Loucy (cell line): ENCODE data around the gene OAF.

ENCODE experiments used
- H2AFZ ChIP-seq: fragments of 200-600 bp; sonication (generic); 2 replicates; pipeline ENCODE4 v1.6.0; 2016; ENCODE audit warnings: antibody characterized with exemption, mild to moderate bottlenecking, low read length, moderate library complexity
- H3F3A ChIP-seq: fragments of 200-600 bp; 2 replicates; pipeline ENCODE4 v1.6.0; 2016; ENCODE audit warnings: antibody characterized with exemption, low read depth, mild to moderate bottlenecking
- H3K27me3 ChIP-seq: fragments of 200-600 bp; sonication (generic); 2 replicates; pipeline ENCODE4 v1.6.1; 2014; ENCODE audit warnings: low read length, mild to moderate bottlenecking; ENCODE audit not compliant: insufficient read depth, poor library complexity, severe bottlenecking
- H3K36me3 ChIP-seq: fragments of 200-600 bp; sonication (generic); 2 replicates; pipeline ENCODE4 v1.6.1; 2016; ENCODE audit warnings: low read length; ENCODE audit not compliant: insufficient read depth
- H3K4me1 ChIP-seq: fragments of 200-600 bp; sonication (generic); 2 replicates; pipeline ENCODE4 v1.5.1; 2014; ENCODE audit warnings: low read length, mild to moderate bottlenecking; ENCODE audit not compliant: insufficient read depth, poor library complexity, severe bottlenecking
- H3K4me2 ChIP-seq: fragments of 200-600 bp; sonication (generic); 2 replicates; pipeline ENCODE4 v1.6.0; 2014; ENCODE audit warnings: antibody characterized with exemption, low read length, low read depth, mild to moderate bottlenecking; ENCODE audit not compliant: poor library complexity, severe bottlenecking
- H3K4me3 ChIP-seq: fragments of 200-600 bp; sonication (generic); 2 replicates; pipeline ENCODE4 v1.5.1; 2014; ENCODE audit warnings: low read length, mild to moderate bottlenecking, mixed read lengths; ENCODE audit not compliant: poor library complexity, severe bottlenecking
- H3K79me2 ChIP-seq: fragments of 200-600 bp; sonication (generic); 2 replicates; pipeline ENCODE4 v1.6.1; 2014; ENCODE audit warnings: low read length; ENCODE audit not compliant: insufficient read depth
- H3K9ac ChIP-seq: fragments of 200-600 bp; sonication (generic); 2 replicates; pipeline ENCODE4 v1.6.0; 2014; ENCODE audit warnings: mild to moderate bottlenecking, low read depth, low read length, moderate library complexity; ENCODE audit not compliant: poor library complexity, severe bottlenecking
- H3K9me2 ChIP-seq: fragments of 200-600 bp; sonication (generic); replicated peaks from 2 replicates; pipeline ENCODE4 v1.6.1; 2016; ENCODE audit warnings: low read depth, low read length, mixed read lengths
- H3K9me3 ChIP-seq: fragments of 200-600 bp; sonication (generic); 2 replicates; pipeline ENCODE4 v1.6.1; 2014; ENCODE audit warnings: mild to moderate bottlenecking, antibody characterized with exemption, low read length, low read depth; ENCODE audit not compliant: insufficient read depth
- H4K20me1 ChIP-seq: fragments of 200-600 bp; sonication (generic); 2 replicates; pipeline ENCODE4 v1.6.0; 2014; ENCODE audit warnings: antibody characterized with exemption, low read length, mild to moderate bottlenecking; ENCODE audit not compliant: insufficient read depth, poor library complexity, severe bottlenecking
- EZH2phosphoT487 ChIP-seq: fragments of 200-600 bp; IDR thresholded peaks from 2 replicates; pipeline ENCODE4 v1.6.1; 2018; ENCODE audit warnings: antibody characterized with exemption, mild to moderate bottlenecking, moderate library complexity, borderline replicate concordance
- TF ChIP-seq, protein P1 (sequence below): fragments of 200-600 bp; sonication (generic); conservative IDR thresholded peaks from 2 replicates; pipeline ENCODE4 v1.5.1; 2014; ENCODE audit warnings: mild to moderate bottlenecking, antibody characterized with exemption, low read length

Gene OAF

DNA sequence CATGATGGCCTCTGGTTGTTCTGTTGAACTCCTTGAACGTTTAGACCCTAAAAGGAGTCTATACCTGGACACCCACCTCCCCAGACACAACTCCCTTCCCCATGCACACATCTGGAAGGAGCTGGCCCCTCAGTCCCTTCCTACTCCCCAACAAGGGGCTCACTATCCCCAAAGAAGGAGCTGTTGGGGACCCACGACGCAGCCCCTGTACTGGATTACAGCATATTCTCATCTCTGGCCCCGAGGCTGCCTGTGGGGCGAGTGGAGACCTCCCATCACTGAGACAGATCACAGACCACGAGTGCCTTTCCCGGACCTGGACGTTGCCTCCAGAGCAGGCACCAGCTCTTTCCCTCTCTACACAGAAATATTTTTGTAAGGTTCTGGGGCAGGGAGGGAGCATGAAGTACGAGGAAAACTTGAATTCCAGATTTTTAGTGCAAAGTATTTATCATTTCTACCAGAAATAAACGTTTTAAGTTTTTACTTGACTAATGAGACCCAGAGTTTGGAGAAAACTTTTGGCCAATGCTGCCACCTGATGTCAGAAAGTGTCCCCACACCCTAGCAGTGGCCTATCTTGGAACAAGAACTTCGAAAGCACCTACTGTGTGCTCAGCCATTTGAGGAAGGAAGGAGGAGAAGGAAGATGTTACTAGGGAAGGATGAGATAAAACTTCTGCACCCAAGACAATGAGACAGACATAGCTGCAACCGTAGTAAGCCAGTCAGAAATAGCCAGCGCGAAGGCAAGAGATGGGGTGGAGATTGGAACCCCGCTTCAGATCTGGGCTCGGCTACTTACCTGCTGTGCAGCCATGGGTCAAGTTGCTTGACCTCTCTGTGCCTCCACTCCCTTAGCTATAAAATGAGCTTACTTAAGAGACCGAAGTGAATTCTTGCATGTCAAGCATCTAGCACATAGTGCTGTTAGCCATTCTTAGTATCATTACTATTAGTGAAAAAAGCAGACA lies 18.9 kb downstream of the OAF start:
- no peak overlapping the region for H2AFZ ChIP-seq
- TF ChIP-seq, protein P1, sequence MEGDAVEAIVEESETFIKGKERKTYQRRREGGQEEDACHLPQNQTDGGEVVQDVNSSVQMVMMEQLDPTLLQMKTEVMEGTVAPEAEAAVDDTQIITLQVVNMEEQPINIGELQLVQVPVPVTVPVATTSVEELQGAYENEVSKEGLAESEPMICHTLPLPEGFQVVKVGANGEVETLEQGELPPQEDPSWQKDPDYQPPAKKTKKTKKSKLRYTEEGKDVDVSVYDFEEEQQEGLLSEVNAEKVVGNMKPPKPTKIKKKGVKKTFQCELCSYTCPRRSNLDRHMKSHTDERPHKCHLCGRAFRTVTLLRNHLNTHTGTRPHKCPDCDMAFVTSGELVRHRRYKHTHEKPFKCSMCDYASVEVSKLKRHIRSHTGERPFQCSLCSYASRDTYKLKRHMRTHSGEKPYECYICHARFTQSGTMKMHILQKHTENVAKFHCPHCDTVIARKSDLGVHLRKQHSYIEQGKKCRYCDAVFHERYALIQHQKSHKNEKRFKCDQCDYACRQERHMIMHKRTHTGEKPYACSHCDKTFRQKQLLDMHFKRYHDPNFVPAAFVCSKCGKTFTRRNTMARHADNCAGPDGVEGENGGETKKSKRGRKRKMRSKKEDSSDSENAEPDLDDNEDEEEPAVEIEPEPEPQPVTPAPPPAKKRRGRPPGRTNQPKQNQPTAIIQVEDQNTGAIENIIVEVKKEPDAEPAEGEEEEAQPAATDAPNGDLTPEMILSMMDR = peak; percentile 89
- no peak for TF ChIP-seq EZH2phosphoT487
- H3K9ac ChIP-seq = no peak overlapping the region
- H3K4me2 ChIP-seq = no peak overlapping the region
- H3K4me1 ChIP-seq = no peaks in the 10 kb centered on the region
- no peaks in the 10 kb centered on the region for H3K36me3 ChIP-seq
- H3K4me3 ChIP-seq = no peak overlapping the region
- H3K9me2 ChIP-seq = no peaks in the 10 kb centered on the region
- H3K79me2 ChIP-seq = no peaks in the 10 kb centered on the region
- H4K20me1 ChIP-seq = no peaks in the 10 kb centered on the region
- no peaks in the 10 kb centered on the region for H3K9me3 ChIP-seq
- H3K27me3 ChIP-seq = no peaks in the 10 kb centered on the region
- no peaks in the 10 kb centered on the region for H3F3A ChIP-seq

DNA sequence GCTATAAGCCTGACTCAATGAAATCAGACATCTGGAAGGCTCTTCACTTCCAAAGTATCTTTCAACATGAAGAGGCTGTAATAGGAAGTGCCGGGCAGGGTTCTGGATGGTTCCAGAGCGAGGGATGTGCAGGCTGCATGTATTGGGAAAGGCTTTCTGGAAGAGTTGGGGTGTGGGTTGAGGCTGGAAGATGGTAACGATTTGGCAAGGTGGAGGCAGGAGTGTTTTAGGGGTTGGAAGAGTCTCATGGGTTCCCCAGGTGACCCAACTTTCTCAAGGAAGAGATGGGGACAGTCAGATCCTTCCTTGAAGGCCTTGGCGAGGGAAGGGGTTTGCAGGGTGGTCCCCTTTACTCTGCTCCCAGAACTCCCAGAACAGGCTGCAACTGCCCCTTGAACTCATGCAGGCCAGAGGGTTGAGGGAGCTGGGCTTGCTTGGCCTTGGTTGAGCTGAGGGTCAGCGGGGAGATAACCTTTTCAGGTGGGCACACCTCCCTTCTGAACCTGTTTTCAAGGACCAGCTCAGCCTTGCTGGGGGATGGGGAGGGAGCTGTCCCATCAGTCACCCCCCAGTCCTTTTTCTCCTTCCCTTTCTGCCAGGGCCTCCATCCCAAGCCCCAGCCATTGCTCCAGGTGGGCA lies 19.7 kb downstream of the OAF start:
- Histone ChIP-seq H3K4me3 (no peak overlapping the region), H3F3A (no peaks in the 10 kb centered on the region), H3K4me1 (no peaks in the 10 kb centered on the region), H2AFZ (no peak overlapping the region), H3K9me3 (no peaks in the 10 kb centered on the region), H3K79me2 (no peaks in the 10 kb centered on the region), H3K36me3 (no peaks in the 10 kb centered on the region), H3K9ac (no peak overlapping the region), H3K4me2 (no peak overlapping the region), H4K20me1 (no peaks in the 10 kb centered on the region), H3K9me2 (no peaks in the 10 kb centered on the region), H3K27me3 (no peaks in the 10 kb centered on the region)
- TF ChIP-seq, protein P1 = no peak
- no peak for TF ChIP-seq EZH2phosphoT487

DNA sequence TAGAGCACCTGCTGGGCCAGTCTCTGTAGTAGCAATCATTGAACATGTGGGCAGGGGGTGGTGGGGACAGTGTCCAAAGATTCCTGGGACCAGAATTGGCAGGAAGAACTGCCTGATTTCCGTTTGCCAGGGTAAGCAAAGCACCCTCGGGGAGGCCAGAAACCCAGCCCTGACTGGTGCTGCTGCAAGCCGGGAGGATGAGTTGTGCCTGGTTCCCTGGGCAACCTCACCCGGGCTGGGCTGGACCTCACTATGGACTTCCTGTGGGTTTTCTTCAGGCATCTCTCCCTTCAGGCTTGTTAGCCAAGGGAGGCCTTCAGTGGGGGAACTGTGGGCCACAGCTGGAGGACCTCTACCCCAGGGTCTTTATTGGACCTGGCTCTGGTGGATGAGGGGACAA lies 21.1 kb downstream of the OAF start:
- no peaks in the 10 kb centered on the region for H3K27me3 ChIP-seq
- H3K4me1 ChIP-seq = no peaks in the 10 kb centered on the region
- no peak overlapping the region for H3K9ac ChIP-seq
- H3K79me2 ChIP-seq = no peaks in the 10 kb centered on the region
- H4K20me1 ChIP-seq = no peaks in the 10 kb centered on the region
- TF ChIP-seq, protein P1 = no peak
- TF ChIP-seq EZH2phosphoT487 = no peak
- no peak overlapping the region for H2AFZ ChIP-seq
- no peak overlapping the region for H3K4me3 ChIP-seq
- no peaks in the 10 kb centered on the region for H3F3A ChIP-seq
- H3K9me3 ChIP-seq = no peaks in the 10 kb centered on the region
- H3K4me2 ChIP-seq = no peak overlapping the region
- H3K36me3 ChIP-seq = no peaks in the 10 kb centered on the region
- no peaks in the 10 kb centered on the region for H3K9me2 ChIP-seq
